ENCODE measurements around the gene FAH. TPM values are rescaled to one million over a fixed set of nuclear protein-coding genes. Genes with fewer than 3 reads are reported as not detected.

The FAH gene
- total and polyA plus RNA-seq, 2 donors (not counting 1 experiment from before 2014, with no cell fraction given), result 1.1 to 5.1 TPM

DNA sequence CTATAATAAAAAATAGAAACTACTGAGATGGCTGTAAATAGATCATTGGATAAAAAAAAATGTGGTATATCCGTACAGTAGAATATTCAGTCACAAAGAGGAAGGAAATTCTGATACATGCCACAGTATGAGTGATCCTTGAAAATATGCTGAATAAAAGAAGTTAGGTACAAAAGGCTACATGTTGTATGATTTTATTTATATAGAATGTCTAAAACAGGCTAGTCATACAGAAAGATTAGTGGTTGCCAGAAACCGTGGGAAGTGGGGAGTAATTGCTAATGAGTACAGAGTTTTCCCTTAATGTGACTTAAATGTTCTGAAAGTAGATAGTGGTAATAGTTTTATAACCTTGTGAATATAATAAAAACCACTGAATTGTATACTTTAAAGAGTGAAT is 24.9 kb upstream of the FAH start:
- Mint-ChIP-seq H3K4me1 (no peaks in the 10 kb centered on the region), H3K27ac (no peak overlapping the region), H3K27me3 (no peaks in the 10 kb centered on the region), H3K9me3 (ENCODE audit: insufficient read depth) (no peaks in the 10 kb centered on the region), H3K4me3 (no peak overlapping the region)
- Histone ChIP-seq H4K20me1 (ENCODE audit: control insufficient read depth, insufficient read depth, low read length, poor library complexity, severe bottlenecking) (no peaks in the 10 kb centered on the region), H3K79me2 (ENCODE audit: control insufficient read depth, insufficient read depth, low read length) (no peaks in the 10 kb centered on the region), H3K9me3 (ENCODE audit: control extremely low read depth in 1 of 3, control insufficient read depth in 2 of 3, insufficient read depth in 1 of 3, low read length in 2 of 3) (no peaks in the 10 kb centered on the region), H2AFZ (ENCODE audit: insufficient read depth, low read depth, low read length, poor library complexity, severe bottlenecking) (no peak overlapping the region), H3K4me3 (ENCODE audit: control extremely low read depth in 1 of 5, extremely low read depth in 1 of 5, insufficient read depth in 1 of 5, low read depth in 2 of 5, low read length in 4 of 5) (no peak overlapping the region), H3K4me1 (ENCODE audit: control insufficient read depth in 2 of 2, insufficient read depth in 2 of 2, low read length in 2 of 2) (no peaks in the 10 kb centered on the region), H3K27ac (ENCODE audit: low read length in 2 of 2) (no peak overlapping the region), H3K4me2 (replicated peaks; ENCODE audit: low read depth, low read length, poor library complexity, severe bottlenecking) (no peak overlapping the region), H3K9ac (ENCODE audit: low read length) (no peak overlapping the region), H3K27me3 (replicated peaks in 1 of 4; ENCODE audit: control extremely low read depth in 1 of 4, control insufficient read depth in 3 of 4, insufficient read depth in 4 of 4, low read length in 3 of 4) (no peaks in the 10 kb centered on the region), H3K36me3 (replicated peaks in 1 of 2; ENCODE audit: control extremely low read depth in 1 of 2, control insufficient read depth in 1 of 2, extremely low read depth in 1 of 2, insufficient read depth in 2 of 2, low read length in 1 of 2) (peaks cover 7 to 49% of the 10 kb centered on the region in 2 experiments)
- no CpG with 5 or more reads among the region's 2 CpGs for WGBS (ENCODE audit: insufficient coverage)
- intact Hi-C loops (cut with micrococcal nuclease), result no loop called here
- TF ChIP-seq, protein P1, sequence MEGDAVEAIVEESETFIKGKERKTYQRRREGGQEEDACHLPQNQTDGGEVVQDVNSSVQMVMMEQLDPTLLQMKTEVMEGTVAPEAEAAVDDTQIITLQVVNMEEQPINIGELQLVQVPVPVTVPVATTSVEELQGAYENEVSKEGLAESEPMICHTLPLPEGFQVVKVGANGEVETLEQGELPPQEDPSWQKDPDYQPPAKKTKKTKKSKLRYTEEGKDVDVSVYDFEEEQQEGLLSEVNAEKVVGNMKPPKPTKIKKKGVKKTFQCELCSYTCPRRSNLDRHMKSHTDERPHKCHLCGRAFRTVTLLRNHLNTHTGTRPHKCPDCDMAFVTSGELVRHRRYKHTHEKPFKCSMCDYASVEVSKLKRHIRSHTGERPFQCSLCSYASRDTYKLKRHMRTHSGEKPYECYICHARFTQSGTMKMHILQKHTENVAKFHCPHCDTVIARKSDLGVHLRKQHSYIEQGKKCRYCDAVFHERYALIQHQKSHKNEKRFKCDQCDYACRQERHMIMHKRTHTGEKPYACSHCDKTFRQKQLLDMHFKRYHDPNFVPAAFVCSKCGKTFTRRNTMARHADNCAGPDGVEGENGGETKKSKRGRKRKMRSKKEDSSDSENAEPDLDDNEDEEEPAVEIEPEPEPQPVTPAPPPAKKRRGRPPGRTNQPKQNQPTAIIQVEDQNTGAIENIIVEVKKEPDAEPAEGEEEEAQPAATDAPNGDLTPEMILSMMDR (IDR thresholded peaks at IDR 0.05), result no peak
- no peak for TF ChIP-seq EZH2 (IDR thresholded peaks at IDR 0.05; ENCODE audit: borderline replicate concordance, insufficient read depth, low read depth, low read length, poor library complexity, severe bottlenecking)
- no peak for DNase-seq
- ChIA-PET CTCF (no interaction called here), POLR2A (no interaction called here)
- ATAC-seq (ENCODE audit: low read depth), result no peak

GRCh38 chr15:80132382-80132781 is 20.4 kb upstream of the FAH start:
- H3K27me3 ChIP-seq (replicated peaks in 1 of 4; ENCODE audit: control extremely low read depth in 1 of 4, control insufficient read depth in 3 of 4, insufficient read depth in 4 of 4, low read length in 3 of 4), result no peaks in the 10 kb centered on the region
- ChIA-PET POLR2A (no interaction called here), CTCF (no interaction called here)
- no peaks in the 10 kb centered on the region for H3K79me2 ChIP-seq (ENCODE audit: control insufficient read depth, insufficient read depth, low read length)
- H3K9ac ChIP-seq (ENCODE audit: low read length), result no peak overlapping the region
- TF ChIP-seq EZH2 (IDR thresholded peaks at IDR 0.05; ENCODE audit: borderline replicate concordance, insufficient read depth, low read depth, low read length, poor library complexity, severe bottlenecking), result no peak
- TF ChIP-seq, protein P1 (IDR thresholded peaks at IDR 0.05), result no peak
- H3K27ac Mint-ChIP-seq, result no peak overlapping the region
- WGBS (ENCODE audit: insufficient coverage), result no CpG with 5 or more reads among the region's 3 CpGs
- no peaks in the 10 kb centered on the region for H3K27me3 Mint-ChIP-seq
- H3K4me2 ChIP-seq (replicated peaks; ENCODE audit: low read depth, low read length, poor library complexity, severe bottlenecking), result no peak overlapping the region
- no peaks in the 10 kb centered on the region for H4K20me1 ChIP-seq (ENCODE audit: control insufficient read depth, insufficient read depth, low read length, poor library complexity, severe bottlenecking)
- no peak overlapping the region for H2AFZ ChIP-seq (ENCODE audit: insufficient read depth, low read depth, low read length, poor library complexity, severe bottlenecking)
- no peak overlapping the region for H3K27ac ChIP-seq (ENCODE audit: low read length in 2 of 2)
- H3K4me3 ChIP-seq (ENCODE audit: control extremely low read depth in 1 of 5, extremely low read depth in 1 of 5, insufficient read depth in 1 of 5, low read depth in 2 of 5, low read length in 4 of 5), result no peak overlapping the region
- DNase-seq (no peak), ATAC-seq (ENCODE audit: low read depth) (no peak)
- H3K36me3 ChIP-seq (replicated peaks in 1 of 2; ENCODE audit: control extremely low read depth in 1 of 2, control insufficient read depth in 1 of 2, extremely low read depth in 1 of 2, insufficient read depth in 2 of 2, low read length in 1 of 2), result peaks cover 0 to 51% of the 10 kb centered on the region in 2 experiments
- no peaks in the 10 kb centered on the region for H3K9me3 ChIP-seq (ENCODE audit: control extremely low read depth in 1 of 3, control insufficient read depth in 2 of 3, insufficient read depth in 1 of 3, low read length in 2 of 3)
- no peaks in the 10 kb centered on the region for H3K4me1 Mint-ChIP-seq
- H3K9me3 Mint-ChIP-seq (ENCODE audit: insufficient read depth), result no peaks in the 10 kb centered on the region
- no peaks in the 10 kb centered on the region for H3K4me1 ChIP-seq (ENCODE audit: control insufficient read depth in 2 of 2, insufficient read depth in 2 of 2, low read length in 2 of 2)
- intact Hi-C loops (cut with micrococcal nuclease), result loop anchor here (5.0 kb wide), 1 partner anchor 45 kb away; no protein-coding TSS in a partner anchor
- no peak overlapping the region for H3K4me3 Mint-ChIP-seq
